Fibroblast of skin of left quadriceps (primary cell): ENCODE data around the gene TLE3.

Experiments used
- DNase-seq, 2 experiments: peaks; one replicate each; pipeline ENCODE4 v3.0.0-alpha.2; 2013; ENCODE audit warnings: low read depth in 2 of 2

Gene TLE3

DNA sequence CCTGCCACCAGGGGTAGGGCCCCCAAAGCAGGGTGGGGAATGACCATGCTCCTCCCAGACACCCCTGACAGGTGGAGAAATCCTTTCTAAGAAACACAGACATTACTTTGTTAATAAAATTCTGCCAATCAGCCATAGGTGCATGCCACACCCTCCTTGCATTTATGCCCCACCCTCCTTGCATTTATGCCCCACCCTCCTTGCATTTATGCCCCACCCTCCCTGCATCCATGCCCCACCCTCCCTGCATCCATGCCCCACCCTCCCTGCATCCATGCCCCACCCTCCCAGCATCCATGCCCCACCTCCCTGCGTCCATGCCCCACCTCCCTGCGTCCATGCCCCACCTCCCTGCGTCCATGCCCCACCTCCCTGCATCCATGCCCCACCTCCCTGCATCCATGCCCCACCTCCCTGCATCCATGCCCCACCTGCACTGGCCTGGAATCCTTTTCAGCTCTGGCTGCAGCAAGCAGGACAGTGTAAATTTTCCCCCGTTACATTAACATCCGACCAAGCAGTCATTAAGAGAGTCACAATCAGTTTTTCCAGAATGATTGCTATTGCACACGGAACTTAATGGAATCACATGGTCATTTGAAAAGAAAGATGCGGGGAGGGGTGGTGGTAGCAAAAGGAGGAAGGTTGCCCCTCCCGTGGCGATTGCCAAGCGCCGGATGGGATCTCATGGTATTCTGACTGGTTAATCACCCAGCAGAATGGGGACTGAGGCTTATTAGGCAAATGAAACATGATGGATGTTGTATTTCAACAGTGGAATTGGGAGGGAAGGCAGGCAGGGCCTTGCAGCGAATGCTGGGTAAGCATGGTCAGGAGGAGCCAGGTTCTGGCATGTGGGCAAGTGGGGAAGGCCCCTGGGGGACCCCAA is 91.2 kb downstream of the TLE3 start:
- no peak for DNase-seq

DNA sequence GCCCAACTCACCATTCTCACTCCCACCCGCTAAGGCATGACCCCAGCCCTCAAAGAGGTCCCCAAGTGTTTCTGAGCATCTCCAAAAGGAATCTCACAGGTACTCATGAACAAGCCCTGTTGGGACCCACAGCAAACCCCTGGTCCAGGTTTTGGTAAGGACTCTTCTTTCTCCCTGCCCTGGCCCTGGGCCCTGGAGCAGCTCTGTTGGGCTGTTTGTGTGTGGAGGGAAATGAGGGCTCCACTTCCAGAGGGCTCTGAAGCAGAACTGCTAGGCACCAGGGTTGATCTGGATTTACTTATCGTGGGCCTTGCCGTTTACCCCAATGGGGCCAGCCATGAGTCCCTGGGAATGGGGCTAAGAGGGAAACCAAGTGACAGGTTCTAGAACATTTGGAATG is 92.9 kb downstream of the TLE3 start:
- DNase-seq: no peak

DNA sequence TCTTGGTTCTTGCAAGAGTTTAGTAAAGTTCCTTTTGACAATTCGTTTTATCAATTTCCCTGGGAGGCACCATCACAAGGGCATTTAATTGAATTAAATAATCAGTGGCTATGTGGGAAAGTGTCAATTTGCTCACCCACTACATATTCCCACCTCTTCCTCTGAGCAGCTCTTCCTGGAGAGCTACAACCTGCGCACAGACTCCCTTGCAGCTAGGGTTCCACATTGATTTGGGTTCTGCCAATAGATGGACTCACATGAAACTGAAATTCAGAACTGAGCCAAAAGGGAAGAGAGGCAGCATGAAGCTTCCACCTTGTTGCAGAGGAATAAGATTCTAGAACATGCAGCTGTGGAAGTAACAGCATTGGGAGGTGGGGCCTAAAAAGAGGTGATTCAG is 94.8 kb downstream of the TLE3 start:
- DNase-seq: no peak

DNA sequence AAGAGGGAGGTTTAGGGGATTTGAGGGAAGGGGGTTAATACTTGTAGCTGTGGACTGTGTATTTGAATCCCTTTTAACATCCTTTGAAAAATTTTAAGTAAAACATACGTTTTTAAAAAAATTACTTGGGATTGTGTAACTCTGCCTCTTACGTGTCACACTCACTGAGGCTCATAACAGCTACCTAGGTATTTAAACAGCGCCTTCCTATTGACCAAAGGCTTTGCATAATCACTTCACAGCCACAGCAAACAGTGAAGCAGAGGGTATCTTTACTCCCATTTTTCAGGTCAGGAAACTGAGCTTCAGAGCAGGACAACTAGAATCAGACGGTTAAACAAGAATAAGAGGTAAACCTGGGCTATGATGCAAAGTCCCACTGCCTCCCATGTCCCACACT is 95.9 kb downstream of the TLE3 start:
- DNase-seq: no peak

DNA sequence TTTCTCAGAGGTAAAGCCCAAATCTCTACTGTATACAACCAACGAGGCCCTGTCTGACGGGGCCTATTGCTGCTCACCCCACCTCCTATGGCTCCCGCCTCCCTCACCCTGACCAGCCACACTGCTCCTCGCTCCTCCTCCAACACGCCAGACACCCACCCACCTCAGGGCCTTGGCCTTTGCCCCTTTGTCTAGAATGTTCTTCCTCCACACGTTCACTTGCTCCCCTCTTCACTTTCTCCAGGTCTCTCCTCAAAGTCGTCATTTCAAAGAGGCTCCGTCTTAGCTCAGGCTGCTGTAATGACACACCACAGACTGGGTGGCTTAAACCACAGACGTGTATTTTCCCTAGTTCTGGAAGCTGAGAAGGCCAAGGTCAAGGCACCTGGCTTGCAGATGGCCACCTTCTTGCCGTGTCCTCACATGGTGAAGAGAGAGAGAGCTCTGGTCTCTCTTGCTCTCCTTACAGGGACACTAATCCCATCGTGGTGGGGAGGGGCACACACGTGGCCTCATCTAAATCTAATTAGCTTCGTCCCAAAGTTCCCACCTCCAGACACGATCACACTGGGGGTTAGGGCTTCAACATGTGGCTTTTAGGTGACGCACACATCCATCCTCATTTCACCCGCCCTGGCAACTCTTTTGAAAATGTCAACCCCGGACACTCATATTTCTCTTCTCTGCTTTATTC is 98.2 kb downstream of the TLE3 start:
- no peak for DNase-seq

DNA sequence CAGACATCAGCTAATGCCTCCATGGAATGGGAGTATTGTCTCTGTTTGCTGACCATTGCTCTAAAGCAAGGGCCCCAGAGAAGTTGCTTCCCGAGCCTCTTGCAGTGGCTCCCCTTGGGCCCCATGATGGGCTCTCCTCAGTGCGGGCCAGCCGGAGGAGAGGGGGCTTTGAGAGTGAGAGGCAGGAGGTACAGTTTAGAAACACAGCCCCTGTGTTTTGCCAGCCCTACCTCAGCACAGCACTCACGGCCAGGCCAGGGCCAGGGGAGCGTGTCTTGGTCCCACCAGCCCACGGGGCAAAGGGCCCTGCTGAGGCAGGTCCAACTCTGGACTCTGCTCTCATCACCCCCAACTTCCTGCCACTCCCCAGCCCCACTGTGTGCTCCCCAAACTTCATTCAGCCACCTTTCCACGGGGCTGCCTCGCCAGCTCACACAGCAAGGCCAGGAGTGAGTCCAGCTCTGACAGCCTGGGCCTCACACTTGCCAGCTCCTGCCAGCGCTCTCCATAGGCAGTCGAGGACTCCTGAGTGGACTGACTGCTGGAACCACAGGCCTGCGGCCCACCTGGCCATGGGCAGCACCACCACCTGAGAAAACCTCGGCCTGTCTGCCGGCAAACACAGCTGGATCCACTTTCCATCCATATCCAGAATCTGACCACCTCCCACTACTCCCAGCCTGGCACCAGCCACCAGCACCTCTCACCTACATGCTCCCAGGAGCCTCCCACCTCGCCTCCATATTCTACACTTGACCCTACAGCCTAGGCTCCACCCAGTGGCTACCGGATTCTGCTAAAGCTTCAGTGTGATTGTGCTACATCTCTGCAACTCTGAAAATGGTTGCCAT is 99.0 kb downstream of the TLE3 start:
- no peak for DNase-seq

DNA sequence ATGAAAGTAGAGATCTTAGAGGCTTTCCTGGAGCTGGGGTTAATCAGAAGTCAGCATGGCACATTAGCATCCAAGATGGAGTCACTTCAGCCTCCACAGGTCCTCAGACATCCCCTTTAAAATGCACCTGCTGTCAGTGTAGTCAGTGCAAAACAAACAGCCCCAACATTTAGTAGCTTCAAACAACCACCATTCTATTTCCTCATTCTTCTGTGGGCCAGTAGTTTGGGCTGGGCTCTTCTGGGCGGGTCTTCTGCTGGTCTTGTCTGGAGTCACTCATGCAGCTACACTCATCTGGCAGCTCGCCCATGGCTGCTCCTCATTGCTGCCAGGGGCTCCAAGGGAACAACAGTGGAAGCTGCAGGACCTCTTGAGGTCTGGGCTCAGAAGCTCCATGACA is 99.9 kb downstream of the TLE3 start:
- peak in 1 of 2 experiments; percentile 1 for DNase-seq
